Left lung (tissue), 10 donors: ENCODE data around the gene FSTL5. TPM values are rescaled to one million over a fixed set of nuclear protein-coding genes. Genes with fewer than 3 reads are reported as not detected.

ENCODE experiments used
- ATAC-seq: fragments of 200-7000 bp; cut with Tn5 transposase; one replicate; pipeline ENCODE4 v1.9.1; 2020; ENCODE audit warnings: moderate library complexity
- DNase-seq, 4 donors: peaks; one replicate each; pipeline ENCODE4 v3.0.0-alpha.2; 2013 to 2020
- H3K27ac ChIP-seq, 2 donors: fragments of 200-600 bp; sonication (generic) in 1 of 2; one replicate each; pipeline versions ENCODE4 v1.5.0 to v1.8.0; 2020 to 2021
- H3K27me3 ChIP-seq, 2 donors: fragments of 200-600 bp; sonication (generic) in 1 of 2; one replicate each; pipeline versions ENCODE4 v1.5.0 to v1.8.0; 2020 to 2021
- H3K36me3 ChIP-seq, 2 donors: fragments of 200-600 bp; sonication (generic) in 1 of 2; one replicate each; pipeline versions ENCODE4 v1.5.0 to v1.8.0; 2020 to 2021
- H3K4me1 ChIP-seq, 2 donors: fragments of 200-600 bp; one replicate each; pipeline ENCODE4 v1.8.0; 2021
- H3K4me3 ChIP-seq, 2 donors: fragments of 200-600 bp; sonication (generic) in 1 of 2; one replicate each; pipeline versions ENCODE4 v1.5.0 to v1.8.0; 2020 to 2021; ENCODE audit warnings: mild to moderate bottlenecking in 1 of 2
- H3K9me3 ChIP-seq, 2 donors: fragments of 200-600 bp; sonication (generic) in 1 of 2; one replicate each; pipeline versions ENCODE4 v1.5.0 to v1.8.0; 2020 to 2021
- intact Hi-C, 2 donors: fragments of 100-400 bp; cut with DNase I; formaldehyde crosslinking; loops; one replicate each; pipeline versions ENCODE4 v1.11.2 to v1.14.2; 2022
- polyA plus RNA-seq, 6 donors: library from polyadenylated mRNA; unstranded; fragments of 120-200 nt; gene quantifications; one replicate each; pipeline ENCODE4 v1.2.1, GENCODE V29; 2013; ENCODE audit not compliant: insufficient read length in 6 of 6
- total RNA-seq, 2 donors: library from RNA; stranded (reverse); fragmentation: NEBNext Ultra II Directional; extraction: Animal tissue kit (Norgen Biotek cat#: 25700); gene quantifications; one replicate each; pipeline ENCODE4 v1.2.1, GENCODE V29; 2021
- TF ChIP-seq, protein P1 (sequence below), 2 donors: fragments of 200-600 bp; sonication (generic) in 1 of 2; IDR thresholded peaks; one replicate each; pipeline versions ENCODE4 v1.5.0 to v1.8.0; 2021; ENCODE audit warnings: antibody characterized with exemption in 2 of 2
- donor health status: DM: no; HTN: yes; CAD: no.
- donor health status: DM: no; HTN: no; CAD: no.

Gene FSTL5
- total and polyA plus RNA-seq, 8 donors = 0.14 to 0.60 (median 0.31) TPM; not detected in 2

DNA sequence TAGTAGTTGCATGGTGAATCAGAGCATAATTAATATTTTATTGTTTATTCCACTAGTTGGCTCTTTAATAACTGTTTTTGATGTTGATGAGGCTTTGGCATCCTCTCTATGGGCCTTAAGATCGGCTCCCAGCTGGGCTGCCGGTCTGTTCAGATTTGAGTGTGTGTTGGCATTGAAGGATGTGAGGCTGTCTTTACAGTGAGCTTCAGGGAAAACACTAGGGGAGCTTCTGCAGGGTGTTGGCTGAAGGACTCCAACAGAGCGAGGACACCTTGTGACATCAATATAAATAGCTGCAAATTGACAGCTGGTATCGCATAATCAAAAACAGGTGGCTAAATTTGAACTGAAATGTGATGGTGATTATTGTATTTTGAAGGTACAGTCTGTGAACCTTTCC is 322.0 kb downstream of the FSTL5 start:
- Histone ChIP-seq H3K27ac (no peak overlapping the region), H3K36me3 (no peaks in the 10 kb centered on the region), H3K27me3 (no peaks in the 10 kb centered on the region), H3K4me3 (no peak overlapping the region), H3K4me1 (no peaks in the 10 kb centered on the region), H3K9me3 (no peaks in the 10 kb centered on the region)
- DNase-seq = no peak
- TF ChIP-seq, protein P1, sequence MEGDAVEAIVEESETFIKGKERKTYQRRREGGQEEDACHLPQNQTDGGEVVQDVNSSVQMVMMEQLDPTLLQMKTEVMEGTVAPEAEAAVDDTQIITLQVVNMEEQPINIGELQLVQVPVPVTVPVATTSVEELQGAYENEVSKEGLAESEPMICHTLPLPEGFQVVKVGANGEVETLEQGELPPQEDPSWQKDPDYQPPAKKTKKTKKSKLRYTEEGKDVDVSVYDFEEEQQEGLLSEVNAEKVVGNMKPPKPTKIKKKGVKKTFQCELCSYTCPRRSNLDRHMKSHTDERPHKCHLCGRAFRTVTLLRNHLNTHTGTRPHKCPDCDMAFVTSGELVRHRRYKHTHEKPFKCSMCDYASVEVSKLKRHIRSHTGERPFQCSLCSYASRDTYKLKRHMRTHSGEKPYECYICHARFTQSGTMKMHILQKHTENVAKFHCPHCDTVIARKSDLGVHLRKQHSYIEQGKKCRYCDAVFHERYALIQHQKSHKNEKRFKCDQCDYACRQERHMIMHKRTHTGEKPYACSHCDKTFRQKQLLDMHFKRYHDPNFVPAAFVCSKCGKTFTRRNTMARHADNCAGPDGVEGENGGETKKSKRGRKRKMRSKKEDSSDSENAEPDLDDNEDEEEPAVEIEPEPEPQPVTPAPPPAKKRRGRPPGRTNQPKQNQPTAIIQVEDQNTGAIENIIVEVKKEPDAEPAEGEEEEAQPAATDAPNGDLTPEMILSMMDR (IDR thresholded peaks at IDR 0.05) = no peak
- ATAC-seq = no peak
- intact Hi-C loops = no loop called here

DNA sequence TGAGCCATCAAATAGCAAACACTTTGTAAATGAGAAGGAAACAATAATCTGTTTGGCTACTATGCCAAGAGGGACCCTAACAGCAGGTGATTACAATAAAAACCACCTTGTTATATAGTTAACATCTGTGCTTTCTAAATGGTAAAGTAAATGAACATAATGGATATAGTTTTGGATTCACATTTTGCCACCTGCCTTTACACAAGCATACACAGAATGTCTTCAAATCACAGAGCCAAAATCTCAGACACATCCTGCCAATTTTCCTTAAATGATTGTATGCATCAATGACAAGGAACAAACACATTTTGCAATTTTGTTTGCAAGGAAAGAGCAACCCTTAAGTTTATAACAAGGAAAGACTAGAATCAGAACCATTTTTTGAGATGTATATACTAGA is 334.2 kb downstream of the FSTL5 start:
- Histone ChIP-seq H3K27me3 (no peaks in the 10 kb centered on the region), H3K4me1 (no peaks in the 10 kb centered on the region), H3K9me3 (no peaks in the 10 kb centered on the region), H3K36me3 (no peaks in the 10 kb centered on the region), H3K4me3 (no peak overlapping the region), H3K27ac (no peak overlapping the region)
- intact Hi-C loops = no loop called here
- TF ChIP-seq, protein P1 (IDR thresholded peaks at IDR 0.05) = no peak
- no peak for DNase-seq
- ATAC-seq = no peak

DNA sequence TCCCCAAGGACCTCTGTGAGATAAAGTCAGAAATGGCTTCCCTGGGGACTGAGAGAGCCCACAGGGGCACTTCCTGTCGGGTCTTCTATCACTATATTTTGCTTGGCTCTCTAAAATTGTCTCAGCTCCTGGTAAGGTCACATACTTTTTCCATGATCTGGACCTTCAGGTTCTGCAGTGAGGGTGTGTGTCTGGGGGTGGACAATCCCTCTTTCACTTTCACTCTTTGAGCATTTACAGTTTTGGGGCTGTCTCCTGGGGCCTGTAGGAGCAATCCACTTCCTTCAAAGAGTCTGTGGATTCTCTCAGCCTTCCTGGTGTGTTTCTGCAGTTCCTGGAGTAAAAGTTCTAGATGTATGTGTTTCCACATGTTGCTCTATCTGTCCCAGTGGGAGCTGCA is 335.7 kb downstream of the FSTL5 start:
- no peaks in the 10 kb centered on the region for H3K36me3 ChIP-seq
- no peaks in the 10 kb centered on the region for H3K4me1 ChIP-seq
- H3K9me3 ChIP-seq = peaks cover 0 to 9% of the 10 kb centered on the region in 2 donors
- intact Hi-C loops = no loop called here
- ATAC-seq (no peak), DNase-seq (no peak)
- no peak overlapping the region for H3K4me3 ChIP-seq
- TF ChIP-seq, protein P1 (IDR thresholded peaks at IDR 0.05) = no peak
- H3K27ac ChIP-seq = no peak overlapping the region
- no peaks in the 10 kb centered on the region for H3K27me3 ChIP-seq

DNA sequence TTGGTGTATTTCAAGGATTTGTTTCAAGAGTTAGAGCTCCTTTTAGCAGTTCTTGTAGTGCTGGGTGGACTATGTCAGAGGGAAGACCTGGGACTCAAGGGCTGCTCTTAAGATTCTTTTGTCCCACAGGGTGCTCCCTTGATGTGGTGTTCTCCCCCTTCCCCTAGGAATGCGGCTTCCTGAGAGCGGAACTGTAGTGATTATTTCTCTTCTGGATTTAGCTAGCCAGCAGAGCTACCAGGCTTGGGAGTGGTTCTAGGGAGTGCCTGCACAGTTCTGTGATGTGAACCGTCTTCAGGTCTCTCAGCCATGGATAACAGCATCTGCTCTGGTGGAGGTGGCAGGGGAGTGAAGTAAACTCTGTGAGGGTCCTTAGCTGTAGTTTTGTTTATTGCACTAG is 336.8 kb downstream of the FSTL5 start:
- Histone ChIP-seq H3K27me3 (no peaks in the 10 kb centered on the region), H3K27ac (no peak overlapping the region), H3K9me3 (peaks cover 0 to 20% of the 10 kb centered on the region in 2 donors), H3K4me1 (no peaks in the 10 kb centered on the region), H3K4me3 (no peak overlapping the region), H3K36me3 (no peaks in the 10 kb centered on the region)
- TF ChIP-seq, protein P1 (IDR thresholded peaks at IDR 0.05) = no peak
- ATAC-seq (no peak), DNase-seq (no peak)
- intact Hi-C loops = no loop called here

DNA sequence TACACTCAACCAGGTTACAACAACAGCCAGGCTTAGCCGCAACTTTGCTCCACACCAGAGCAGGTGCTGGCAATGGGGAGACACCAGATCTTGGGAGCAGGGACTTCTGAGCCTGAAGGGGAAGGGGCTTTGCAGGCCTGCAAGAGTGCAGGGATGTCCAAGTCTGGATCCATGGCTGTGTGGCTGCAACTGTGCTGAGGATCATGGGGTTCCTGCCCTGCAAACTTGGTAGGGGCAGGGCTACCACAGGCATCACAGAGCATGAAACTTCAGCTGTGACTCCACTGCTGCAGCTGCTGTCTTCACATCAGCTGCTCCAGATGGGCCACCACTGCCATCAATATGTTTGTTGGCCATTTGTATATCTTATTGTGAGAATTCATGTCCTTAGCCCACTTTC is 340.4 kb downstream of the FSTL5 start:
- no peaks in the 10 kb centered on the region for H3K36me3 ChIP-seq
- intact Hi-C loops = no loop called here
- no peak overlapping the region for H3K4me3 ChIP-seq
- H3K27ac ChIP-seq = no peak overlapping the region
- TF ChIP-seq, protein P1 (IDR thresholded peaks at IDR 0.05) = no peak
- peaks cover 0 to 26% of the 10 kb centered on the region in 2 donors for H3K9me3 ChIP-seq
- H3K4me1 ChIP-seq = no peaks in the 10 kb centered on the region
- no peaks in the 10 kb centered on the region for H3K27me3 ChIP-seq
- no peak for ATAC-seq
- DNase-seq = no peak
